MM.1S (cell line): ENCODE results near the gene ZNF786.

ENCODE experiments used
- DNase-seq: peaks from one replicate; pipeline ENCODE4 v3.0.0-alpha.2; 2015
- H2AFZ ChIP-seq: fragments of 300-600 bp; sonication (generic); 2 replicates; pipeline ENCODE4 v1.6.0; 2016; ENCODE audit warnings: antibody characterized with exemption, low read length
- H3F3A ChIP-seq: fragments of 300-600 bp; sonication (generic); 2 replicates; pipeline ENCODE4 v1.6.1; 2016; ENCODE audit warnings: mild to moderate bottlenecking, antibody characterized with exemption, low read length, moderate library complexity, mixed read lengths; ENCODE audit not compliant: insufficient read depth
- H3K27ac ChIP-seq: fragments of 300-600 bp; sonication (generic); 2 replicates; pipeline ENCODE4 v1.5.1; 2016; ENCODE audit warnings: mild to moderate bottlenecking, low read length
- H3K27me3 ChIP-seq: fragments of 300-600 bp; sonication (generic); replicated peaks from 2 replicates; pipeline ENCODE4 v1.6.0; 2016; ENCODE audit warnings: low read length; ENCODE audit not compliant: insufficient read depth
- H3K36me3 ChIP-seq: fragments of 300-600 bp; sonication (generic); replicated peaks from 2 replicates; pipeline ENCODE4 v1.6.1; 2016; ENCODE audit warnings: mild to moderate bottlenecking, low read length, mixed read lengths; ENCODE audit not compliant: insufficient read depth
- H3K4me1 ChIP-seq: fragments of 300-600 bp; sonication (generic); 2 replicates; pipeline ENCODE4 v1.6.1; 2016; ENCODE audit warnings: low read length, mixed read lengths
- H3K4me2 ChIP-seq: fragments of 300-600 bp; sonication (generic); 2 replicates; pipeline ENCODE4 v1.6.0; 2016; ENCODE audit warnings: low read depth, low read length
- H3K4me3 ChIP-seq: fragments of 300-600 bp; sonication (generic); 2 replicates; pipeline ENCODE4 v1.5.1; 2016; ENCODE audit warnings: low read length, mixed read lengths
- H3K79me2 ChIP-seq: fragments of 300-600 bp; sonication (generic); 2 replicates; pipeline ENCODE4 v1.6.1; 2016; ENCODE audit warnings: mixed run types, low read length, mixed read lengths
- H3K9ac ChIP-seq: fragments of 300-600 bp; sonication (generic); 2 replicates; pipeline ENCODE4 v1.6.1; 2016; ENCODE audit warnings: low read length, mixed read lengths
- H3K9me2 ChIP-seq: fragments of 300-600 bp; sonication (generic); replicated peaks from 2 replicates; pipeline ENCODE4 v1.6.1; 2016; ENCODE audit warnings: mild to moderate bottlenecking, low read length, mixed read lengths; ENCODE audit not compliant: insufficient read depth
- H3K9me3 ChIP-seq: fragments of 300-600 bp; sonication (generic); replicated peaks from 2 replicates; pipeline ENCODE4 v1.6.1; 2016; ENCODE audit warnings: mild to moderate bottlenecking, low read length, mixed read lengths; ENCODE audit not compliant: insufficient read depth
- H4K20me1 ChIP-seq: fragments of 300-600 bp; sonication (generic); 2 replicates; pipeline ENCODE4 v1.6.1; 2016; ENCODE audit warnings: mild to moderate bottlenecking, low read length, moderate library complexity, mixed read lengths; ENCODE audit not compliant: insufficient read depth
- CTCF ChIP-seq: fragments of 300-600 bp; sonication (generic); IDR thresholded peaks from 2 replicates; pipeline ENCODE4 v1.5.1; 2016; ENCODE audit warnings: antibody characterized with exemption, low read length, mixed read lengths
- EZH2 ChIP-seq: fragments of 300-600 bp; sonication (generic); optimal IDR thresholded peaks from 2 replicates; pipeline ENCODE3; 2017; ENCODE audit warnings: low read depth, mild to moderate bottlenecking, antibody characterized with exemption, low read length, mixed read lengths
- EZH2phosphoT487 ChIP-seq: fragments of 300-600 bp; sonication (generic); IDR thresholded peaks from 2 replicates; pipeline ENCODE4 v1.6.1; 2018; ENCODE audit warnings: antibody characterized with exemption, low read length

ZNF786 gene

GRCh38 chr7:149022756-149023360 is 67.7 kb downstream of the ZNF786 start:
- H3K27me3 ChIP-seq: no peaks in the 10 kb centered on the region
- H3K79me2 ChIP-seq: peaks cover 88% of the 10 kb centered on the region
- H3K36me3 ChIP-seq: peaks cover 12% of the 10 kb centered on the region

GRCh38 chr7:149021725-149022062 is 68.8 kb downstream of the ZNF786 start:
- H3K27ac ChIP-seq: no peak overlapping the region
- no peak overlapping the region for H2AFZ ChIP-seq
- H3K9me3 ChIP-seq: no peaks in the 10 kb centered on the region
- no peak overlapping the region for H3K4me2 ChIP-seq
- H3K27me3 ChIP-seq: no peaks in the 10 kb centered on the region
- peaks cover 12% of the 10 kb centered on the region for H3K36me3 ChIP-seq
- peaks cover 9% of the 10 kb centered on the region; the same call in 1 of the 2 replicates for H3K4me1 ChIP-seq
- peaks cover 80% of the 10 kb centered on the region for H3K79me2 ChIP-seq
- H3K9ac ChIP-seq: no peak overlapping the region
- DNase-seq: no peak
- H3K9me2 ChIP-seq: no peaks in the 10 kb centered on the region
- peaks cover 4% of the 10 kb centered on the region; the same call in 1 of the 2 replicates for H4K20me1 ChIP-seq
- peaks cover under 1% of the 10 kb centered on the region; the same call in 1 of the 2 replicates for H3F3A ChIP-seq
- TF ChIP-seq CTCF: no peak
- no peak overlapping the region for H3K4me3 ChIP-seq

More at GRCh38 chr7:149022756-149023360, 67.7 kb downstream of the ZNF786 start:
- no peak for DNase-seq
- Histone ChIP-seq H3K9me2 (no peaks in the 10 kb centered on the region), H3K9me3 (no peaks in the 10 kb centered on the region), H4K20me1 (peaks cover 4% of the 10 kb centered on the region; the same call in 1 of the 2 replicates), H3F3A (peaks cover 10% of the 10 kb centered on the region), H2AFZ (no peak overlapping the region), H3K4me3 (no peak overlapping the region), H3K27ac (no peak overlapping the region), H3K4me2 (no peak overlapping the region), H3K9ac (no peak overlapping the region), H3K4me1 (peaks cover 9% of the 10 kb centered on the region; the same call in 1 of the 2 replicates)
- TF ChIP-seq EZH2: no peak
- no peak for TF ChIP-seq EZH2phosphoT487
- no peak for TF ChIP-seq CTCF

GRCh38 chr7:149020483-149020882 is 70.0 kb downstream of the ZNF786 start:
- Histone ChIP-seq H3K27me3 (no peaks in the 10 kb centered on the region), H2AFZ (no peak overlapping the region), H3K4me3 (no peak overlapping the region), H4K20me1 (peaks cover 4% of the 10 kb centered on the region; the same call in 1 of the 2 replicates), H3K36me3 (peaks cover 12% of the 10 kb centered on the region), H3K4me2 (no peak overlapping the region), H3K4me1 (0 out of 2 replicates have a peak, but pooled peaks cover 1% of the 10 kb centered on the region), H3K9me2 (no peaks in the 10 kb centered on the region), H3F3A (no peaks in the 10 kb centered on the region; the same call in 1 of the 2 replicates), H3K9ac (no peak overlapping the region), H3K79me2 (peaks cover 76% of the 10 kb centered on the region), H3K9me3 (no peaks in the 10 kb centered on the region), H3K27ac (no peak overlapping the region)
- no peak for DNase-seq
- no peak for TF ChIP-seq EZH2
- TF ChIP-seq EZH2phosphoT487: no peak
- TF ChIP-seq CTCF: no peak
